ENCODE data around the gene MPHOSPH9. TPM values are rescaled to one million over a fixed set of nuclear protein-coding genes. Genes with fewer than 3 reads are reported as not detected.

MPHOSPH9 gene
- polyA plus RNA-seq, 5 donors, result 22.0 to 48.9 (median 41.3) TPM

- DNase-seq, result no peak
Observed at GRCh38 chr12:123104809-123105208, 128.1 kb downstream of the MPHOSPH9 start.

Other genes with a start within 250 kb of the MPHOSPH9 start
- 10 to 100 TPM in 4 of 5 donors, 1 to 10 TPM in 1; 9.7 to 16.1 (median 11.3) TPM for gene PITPNM2, start 82.1 kb downstream of the MPHOSPH9 start, polyA plus RNA-seq (ENCODE audit: insufficient read depth in 1 of 5, insufficient read length in 5 of 5, low replicate concordance in 1 of 5)
- 10 to 100 TPM; 24.5 to 26.2 (median 25.8) TPM for gene MTRFR, start 295 bp upstream of the MPHOSPH9 start, polyA plus RNA-seq (ENCODE audit: insufficient read depth in 1 of 5, insufficient read length in 5 of 5, low replicate concordance in 1 of 5)
- 100 to 1,000 TPM; 225 to 293 (median 236) TPM for gene CDK2AP1, start 38.7 kb upstream of the MPHOSPH9 start, polyA plus RNA-seq (ENCODE audit: insufficient read depth in 1 of 5, insufficient read length in 5 of 5, low replicate concordance in 1 of 5)
- 10 to 100 TPM; 18.3 to 30.8 (median 29.5) TPM for gene SBNO1, start 131.7 kb upstream of the MPHOSPH9 start, polyA plus RNA-seq (ENCODE audit: insufficient read depth in 1 of 5, insufficient read length in 5 of 5, low replicate concordance in 1 of 5)
- 10 to 100 TPM; 55.3 to 59.5 (median 56.0) TPM for gene KMT5A, start 151.0 kb upstream of the MPHOSPH9 start, polyA plus RNA-seq (ENCODE audit: insufficient read depth in 1 of 5, insufficient read length in 5 of 5, low replicate concordance in 1 of 5)
- 1 to 10 TPM; 4.5 to 5.8 (median 5.3) TPM for gene RILPL2, start 203.5 kb upstream of the MPHOSPH9 start, polyA plus RNA-seq (ENCODE audit: insufficient read depth in 1 of 5, insufficient read length in 5 of 5, low replicate concordance in 1 of 5)
- gene SNRNP35, start 225.0 kb upstream of the MPHOSPH9 start, polyA plus RNA-seq (ENCODE audit: insufficient read depth in 1 of 5, insufficient read length in 5 of 5, low replicate concordance in 1 of 5), result 10 to 100 TPM; 32.1 to 40.4 (median 37.4) TPM

All from right lung (tissue), 5 donors.